ENCODE results near the gene EPS8L3.

EPS8L3 gene

DNA sequence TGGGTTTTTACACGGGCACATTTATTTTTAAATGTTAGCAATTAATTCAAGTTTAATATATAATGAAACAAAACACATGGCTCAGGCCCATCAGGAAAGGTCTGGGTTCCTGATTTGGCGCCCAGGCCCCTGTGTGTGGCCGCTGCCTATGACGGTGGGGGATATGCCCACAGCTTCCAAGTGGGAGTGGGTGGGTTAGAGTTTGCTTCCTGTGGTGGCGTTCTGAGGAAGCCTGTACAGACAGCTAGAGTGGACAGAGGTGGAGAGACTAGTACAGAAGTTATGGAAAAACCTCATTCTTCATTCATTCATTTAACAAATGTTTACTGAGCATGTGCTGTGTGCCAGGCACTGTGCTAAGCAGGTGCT, 22.4 kb upstream of the EPS8L3 start:
- Histone ChIP-seq H3K9me3 (ENCODE audit: control insufficient read depth, insufficient read depth, low read depth, low read length) (peaks cover 2% of the 10 kb centered on the region; the same call in 1 of the 2 replicates), H3K36me3 (ENCODE audit: control insufficient read depth, insufficient read depth, low read length) (no peaks in the 10 kb centered on the region), H3K9ac (ENCODE audit: low read length) (no peak overlapping the region), H3K4me3 (ENCODE audit: low read depth, low read length) (no peak overlapping the region), H3K4me1 (ENCODE audit: control insufficient read depth, insufficient read depth, low read length) (peaks cover 29% of the 10 kb centered on the region), H3K27ac (ENCODE audit: low read depth, low read length) (no peak overlapping the region), H3K27me3 (ENCODE audit: control insufficient read depth, insufficient read depth, low read length) (no peaks in the 10 kb centered on the region)

DNA sequence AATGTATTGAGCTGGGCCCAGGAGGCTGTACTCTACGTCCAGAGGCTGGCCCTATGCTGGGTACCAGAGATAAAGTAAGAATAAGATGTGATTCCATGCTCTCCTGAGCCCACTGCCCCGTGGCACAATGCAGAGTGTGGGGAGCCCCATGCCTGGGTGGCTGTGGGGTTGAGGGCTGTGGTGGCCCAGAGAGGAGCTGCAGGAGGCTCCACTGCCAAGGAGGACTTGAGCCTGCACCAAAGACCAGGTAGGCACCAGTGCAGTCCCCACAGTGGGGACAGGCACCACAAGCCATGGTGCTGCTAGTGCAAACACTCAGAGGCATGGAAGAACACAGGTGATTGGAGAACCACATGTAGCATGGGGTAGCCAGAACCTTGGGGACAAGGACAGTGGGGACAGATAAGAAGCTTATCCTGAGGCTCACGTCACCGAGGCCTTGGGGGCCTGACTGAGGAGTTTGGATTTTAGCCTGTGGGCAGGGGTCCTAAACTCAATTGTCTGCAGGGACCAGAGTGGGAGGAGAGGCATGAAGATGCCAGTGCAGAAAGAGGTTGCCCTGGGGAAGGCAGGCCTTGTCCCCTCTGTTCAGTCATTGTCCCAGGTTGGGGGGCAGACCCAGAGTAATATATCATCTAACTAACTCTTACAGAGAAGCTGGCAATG, 21.9 kb upstream of the EPS8L3 start:
- H3K27me3 ChIP-seq (ENCODE audit: control insufficient read depth, insufficient read depth, low read length), result no peaks in the 10 kb centered on the region
- H3K4me3 ChIP-seq (ENCODE audit: low read depth, low read length), result no peak overlapping the region
- peaks cover 7% of the 10 kb centered on the region; the same call in 1 of the 2 replicates for H3K9me3 ChIP-seq (ENCODE audit: control insufficient read depth, insufficient read depth, low read depth, low read length)
- no peak overlapping the region for H3K9ac ChIP-seq (ENCODE audit: low read length)
- no peak overlapping the region for H3K27ac ChIP-seq (ENCODE audit: low read depth, low read length)
- H3K36me3 ChIP-seq (ENCODE audit: control insufficient read depth, insufficient read depth, low read length), result no peaks in the 10 kb centered on the region
- peaks cover 24% of the 10 kb centered on the region for H3K4me1 ChIP-seq (ENCODE audit: control insufficient read depth, insufficient read depth, low read length)

DNA sequence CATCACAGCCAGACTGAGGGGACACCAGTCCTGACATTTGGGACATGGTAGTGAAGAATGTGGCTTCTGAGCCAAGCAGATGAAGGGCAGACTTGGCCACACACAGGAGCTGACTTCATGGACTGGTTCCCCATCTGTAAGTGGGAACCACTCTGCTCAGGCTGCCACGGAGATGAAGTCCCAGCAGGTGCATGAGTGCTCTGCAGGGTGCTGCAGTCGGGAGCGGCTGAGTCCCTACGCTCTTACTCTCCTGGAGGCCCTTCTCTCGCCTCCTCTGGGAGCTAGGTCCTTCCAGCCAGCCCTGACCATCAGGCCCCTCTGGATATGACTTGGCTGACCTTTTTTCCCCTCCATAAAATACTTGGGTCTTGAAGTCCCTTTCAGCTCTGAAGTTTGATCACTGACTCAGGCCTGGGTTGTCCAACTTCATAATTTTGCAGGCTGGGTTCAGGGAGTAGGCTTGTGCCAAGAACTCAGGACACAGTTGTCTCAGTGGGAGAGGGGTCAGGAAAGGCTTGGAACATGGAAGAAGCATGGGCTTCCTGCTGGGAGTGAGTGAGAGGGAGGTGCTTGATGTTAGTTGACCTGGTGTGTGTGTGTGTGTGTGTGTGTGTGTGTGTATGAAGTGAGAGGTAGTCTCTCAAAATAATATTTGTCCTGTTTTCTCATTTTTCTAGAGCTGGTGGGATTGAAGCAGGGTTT, 21.0 kb upstream of the EPS8L3 start:
- no peak overlapping the region for H3K4me3 ChIP-seq (ENCODE audit: low read depth, low read length)
- no peaks in the 10 kb centered on the region for H3K27me3 ChIP-seq (ENCODE audit: control insufficient read depth, insufficient read depth, low read length)
- no peak overlapping the region for H3K27ac ChIP-seq (ENCODE audit: low read depth, low read length)
- H3K9me3 ChIP-seq (ENCODE audit: control insufficient read depth, insufficient read depth, low read depth, low read length), result peaks cover 8% of the 10 kb centered on the region; the same call in 1 of the 2 replicates
- peaks cover 22% of the 10 kb centered on the region for H3K4me1 ChIP-seq (ENCODE audit: control insufficient read depth, insufficient read depth, low read length)
- no peak overlapping the region for H3K9ac ChIP-seq (ENCODE audit: low read length)
- H3K36me3 ChIP-seq (ENCODE audit: control insufficient read depth, insufficient read depth, low read length), result no peaks in the 10 kb centered on the region

DNA sequence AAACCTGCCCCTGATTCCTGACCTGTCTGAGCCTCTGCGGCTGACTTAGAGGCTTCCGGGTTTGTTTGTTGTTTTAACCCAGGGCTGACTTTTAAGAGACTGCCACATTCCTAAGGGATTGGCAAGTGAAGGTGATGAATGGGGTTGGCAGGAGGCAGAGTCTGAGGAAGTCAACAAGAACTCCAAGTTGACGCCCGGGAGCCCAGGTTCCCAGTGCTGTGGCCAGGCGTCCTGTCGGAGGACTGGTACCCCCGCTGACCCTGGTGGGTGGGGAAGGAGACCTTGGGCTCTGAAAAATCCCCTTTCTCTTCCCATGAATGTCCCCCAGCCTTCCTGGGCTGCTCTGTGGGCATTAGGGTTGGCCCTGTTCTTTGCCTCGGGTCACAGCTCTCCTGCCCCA, 19.7 kb upstream of the EPS8L3 start:
- Histone ChIP-seq H3K27me3 (ENCODE audit: control insufficient read depth, insufficient read depth, low read length) (no peaks in the 10 kb centered on the region), H3K4me1 (ENCODE audit: control insufficient read depth, insufficient read depth, low read length) (peaks cover 16% of the 10 kb centered on the region), H3K4me3 (ENCODE audit: low read depth, low read length) (no peak overlapping the region), H3K9me3 (ENCODE audit: control insufficient read depth, insufficient read depth, low read depth, low read length) (peaks cover 8% of the 10 kb centered on the region; the same call in 1 of the 2 replicates), H3K9ac (ENCODE audit: low read length) (no peak overlapping the region), H3K27ac (ENCODE audit: low read depth, low read length) (no peak overlapping the region), H3K36me3 (ENCODE audit: control insufficient read depth, insufficient read depth, low read length) (no peaks in the 10 kb centered on the region)

DNA sequence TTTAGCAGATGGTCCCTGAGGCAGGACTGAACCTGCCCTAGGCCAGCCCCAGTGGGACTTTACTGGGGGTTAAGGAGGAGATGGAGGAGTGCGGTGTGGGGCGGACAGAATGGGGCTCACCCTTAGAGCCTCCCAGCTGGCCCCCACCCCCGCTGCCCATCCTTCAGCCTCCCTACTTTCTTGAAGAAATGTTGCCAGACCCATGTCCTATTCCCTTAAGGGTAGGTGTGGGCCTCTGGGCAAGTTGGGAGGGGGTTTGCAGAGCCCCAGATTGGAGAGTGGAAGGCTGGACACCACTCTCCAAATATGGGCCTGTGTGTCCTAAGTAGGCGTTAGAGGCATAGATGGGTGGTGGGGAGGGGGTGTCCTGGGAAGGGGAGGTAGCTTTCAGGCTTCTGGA, 19.2 kb upstream of the EPS8L3 start:
- Histone ChIP-seq H3K27ac (ENCODE audit: low read depth, low read length) (no peak overlapping the region), H3K4me1 (ENCODE audit: control insufficient read depth, insufficient read depth, low read length) (peaks cover 15% of the 10 kb centered on the region)

DNA sequence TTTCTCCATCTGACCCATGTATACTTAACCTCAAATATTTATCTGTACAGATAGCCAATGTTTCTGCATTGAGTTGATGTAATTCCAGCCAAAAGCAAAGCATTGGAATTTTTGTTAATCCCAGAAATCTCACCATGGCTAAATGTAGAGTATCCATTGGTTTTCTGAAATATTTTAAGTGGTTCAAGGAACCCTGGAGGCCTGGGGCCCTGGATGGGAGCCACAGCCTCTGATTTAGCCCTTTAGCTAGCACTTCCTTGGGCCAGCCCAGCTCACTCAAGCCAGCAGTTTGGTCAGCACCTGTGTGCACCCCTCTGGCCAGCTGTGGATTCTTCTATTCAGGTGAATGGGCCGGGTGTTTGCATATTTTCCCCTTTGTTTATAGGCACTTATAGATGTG, 18.8 kb upstream of the EPS8L3 start:
- Histone ChIP-seq H3K27me3 (ENCODE audit: control insufficient read depth, insufficient read depth, low read length) (no peaks in the 10 kb centered on the region), H3K27ac (ENCODE audit: low read depth, low read length) (no peak overlapping the region), H3K4me1 (ENCODE audit: control insufficient read depth, insufficient read depth, low read length) (peaks cover 15% of the 10 kb centered on the region)

More for the DNA sequence above, 19.2 kb upstream of the EPS8L3 start:
- Histone ChIP-seq H3K9me3 (ENCODE audit: control insufficient read depth, insufficient read depth, low read depth, low read length) (peaks cover 8% of the 10 kb centered on the region; the same call in 1 of the 2 replicates), H3K36me3 (ENCODE audit: control insufficient read depth, insufficient read depth, low read length) (no peaks in the 10 kb centered on the region), H3K9ac (ENCODE audit: low read length) (no peak overlapping the region), H3K4me3 (ENCODE audit: low read depth, low read length) (no peak overlapping the region), H3K27me3 (ENCODE audit: control insufficient read depth, insufficient read depth, low read length) (no peaks in the 10 kb centered on the region)

DNA sequence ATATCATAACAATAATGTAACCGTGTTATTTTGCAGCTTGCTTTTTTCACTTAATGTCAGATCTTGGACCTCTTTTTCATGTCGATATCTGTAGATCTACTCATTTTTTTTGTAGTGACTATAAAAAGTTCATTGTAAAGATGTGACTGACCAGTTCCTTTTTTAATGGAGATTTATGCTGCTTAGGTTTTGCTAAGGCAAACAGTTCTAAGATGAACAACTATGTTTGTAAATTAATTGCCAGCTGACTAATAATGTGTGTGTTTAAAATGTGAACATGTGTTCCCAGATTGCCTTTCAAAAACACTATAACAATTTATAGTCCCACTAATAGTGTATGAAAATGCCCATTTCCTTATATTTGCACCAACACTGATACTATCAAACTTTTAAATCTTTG, 18.1 kb upstream of the EPS8L3 start:
- H3K9ac ChIP-seq (ENCODE audit: low read length), result no peak overlapping the region
- H3K27ac ChIP-seq (ENCODE audit: low read depth, low read length), result no peak overlapping the region
- no peaks in the 10 kb centered on the region for H3K27me3 ChIP-seq (ENCODE audit: control insufficient read depth, insufficient read depth, low read length)
- peaks cover 20% of the 10 kb centered on the region for H3K4me1 ChIP-seq (ENCODE audit: control insufficient read depth, insufficient read depth, low read length)
- H3K36me3 ChIP-seq (ENCODE audit: control insufficient read depth, insufficient read depth, low read length), result no peaks in the 10 kb centered on the region
- peaks cover 8% of the 10 kb centered on the region; the same call in 1 of the 2 replicates for H3K9me3 ChIP-seq (ENCODE audit: control insufficient read depth, insufficient read depth, low read depth, low read length)
- H3K4me3 ChIP-seq (ENCODE audit: low read depth, low read length), result no peak overlapping the region

More for the DNA sequence above, 18.8 kb upstream of the EPS8L3 start:
- Histone ChIP-seq H3K9ac (ENCODE audit: low read length) (no peak overlapping the region), H3K9me3 (ENCODE audit: control insufficient read depth, insufficient read depth, low read depth, low read length) (peaks cover 8% of the 10 kb centered on the region; the same call in 1 of the 2 replicates), H3K4me3 (ENCODE audit: low read depth, low read length) (no peak overlapping the region), H3K36me3 (ENCODE audit: control insufficient read depth, insufficient read depth, low read length) (no peaks in the 10 kb centered on the region)

DNA sequence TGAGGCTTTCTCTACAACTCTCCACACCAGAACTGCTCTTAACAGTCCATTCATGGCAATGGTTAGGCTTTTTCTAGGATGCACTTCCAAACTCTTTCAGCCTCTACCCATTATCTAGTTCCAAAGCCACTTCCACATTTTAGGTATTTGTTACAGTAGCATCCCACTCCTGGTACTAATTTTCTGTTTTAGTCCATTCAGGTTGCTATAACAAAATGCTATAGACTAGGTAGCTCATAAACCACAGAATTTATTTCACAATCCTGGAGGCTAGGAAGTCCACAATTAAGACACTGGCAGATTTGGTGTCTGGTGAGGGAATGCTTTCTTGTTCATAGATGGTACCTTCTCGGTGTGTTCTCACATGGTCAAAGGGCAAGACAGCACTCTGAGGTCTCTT, 17.3 kb upstream of the EPS8L3 start:
- Histone ChIP-seq H3K36me3 (ENCODE audit: control insufficient read depth, insufficient read depth, low read length) (no peaks in the 10 kb centered on the region), H3K27me3 (ENCODE audit: control insufficient read depth, insufficient read depth, low read length) (no peaks in the 10 kb centered on the region), H3K4me1 (ENCODE audit: control insufficient read depth, insufficient read depth, low read length) (peaks cover 20% of the 10 kb centered on the region), H3K9me3 (ENCODE audit: control insufficient read depth, insufficient read depth, low read depth, low read length) (peaks cover 8% of the 10 kb centered on the region; the same call in 1 of the 2 replicates), H3K9ac (ENCODE audit: low read length) (no peak overlapping the region), H3K4me3 (ENCODE audit: low read depth, low read length) (no peak overlapping the region), H3K27ac (ENCODE audit: low read depth, low read length) (no peak overlapping the region)

DNA sequence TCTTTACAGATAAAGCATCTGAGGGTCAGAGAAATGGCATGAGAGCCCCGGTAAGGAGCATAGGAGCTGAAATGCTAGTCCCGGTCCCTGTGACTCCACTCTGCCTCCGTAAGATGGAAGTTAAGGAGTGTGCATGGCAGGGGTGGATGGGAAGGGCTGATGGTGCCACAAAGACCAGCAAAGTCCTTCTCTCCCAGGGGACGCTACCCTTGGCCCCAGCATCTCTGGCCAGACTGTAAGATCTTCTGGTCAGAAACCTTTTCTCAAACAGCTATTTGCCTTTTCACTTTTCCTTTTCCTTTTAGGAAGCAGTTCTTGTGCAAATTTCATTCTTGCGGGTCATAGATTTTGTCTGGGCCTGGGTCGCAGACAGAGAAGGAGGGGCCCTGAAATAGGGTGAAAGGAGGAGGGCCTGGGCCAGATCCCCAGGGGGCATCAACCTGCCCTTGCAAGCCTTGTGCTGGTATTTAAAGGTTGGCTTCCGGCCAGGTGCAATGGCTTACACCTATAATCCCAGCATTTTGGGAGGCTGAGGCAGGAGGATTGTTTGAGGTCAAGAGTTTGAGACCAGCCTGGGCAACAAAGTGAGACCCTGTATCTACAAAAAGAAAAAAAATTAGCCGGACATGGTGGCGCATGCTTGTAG, 14.4 kb upstream of the EPS8L3 start:
- Histone ChIP-seq H3K9ac (ENCODE audit: low read length) (no peak overlapping the region), H3K4me3 (ENCODE audit: low read depth, low read length) (no peak overlapping the region), H3K27ac (ENCODE audit: low read depth, low read length) (no peak overlapping the region), H3K4me1 (ENCODE audit: control insufficient read depth, insufficient read depth, low read length) (peaks cover 13% of the 10 kb centered on the region), H3K27me3 (ENCODE audit: control insufficient read depth, insufficient read depth, low read length) (no peaks in the 10 kb centered on the region), H3K36me3 (ENCODE audit: control insufficient read depth, insufficient read depth, low read length) (no peaks in the 10 kb centered on the region), H3K9me3 (ENCODE audit: control insufficient read depth, insufficient read depth, low read depth, low read length) (peaks cover 8% of the 10 kb centered on the region; the same call in 1 of the 2 replicates)

DNA sequence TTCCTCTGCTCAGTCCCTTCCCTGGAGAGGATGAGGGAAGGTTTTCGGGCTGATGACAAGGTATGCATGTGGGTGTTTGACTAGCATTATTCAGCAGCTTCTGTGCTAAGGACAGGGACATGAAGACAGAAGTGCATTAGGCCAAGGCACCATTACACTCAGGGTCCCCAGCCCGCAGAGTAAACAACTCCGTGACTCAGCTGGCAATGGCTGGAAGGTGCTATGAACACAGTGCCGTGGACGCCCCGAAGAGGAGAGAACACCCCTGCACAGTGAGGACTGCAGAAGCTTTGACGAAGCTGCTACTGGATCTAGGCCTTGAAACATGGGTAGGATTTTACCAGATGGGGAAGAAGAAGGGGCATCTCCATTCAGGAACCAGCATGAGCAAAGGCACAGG, 13.7 kb upstream of the EPS8L3 start:
- H3K9me3 ChIP-seq (ENCODE audit: control insufficient read depth, insufficient read depth, low read depth, low read length), result peaks cover 8% of the 10 kb centered on the region; the same call in 1 of the 2 replicates
- no peak overlapping the region for H3K27ac ChIP-seq (ENCODE audit: low read depth, low read length)
- H3K9ac ChIP-seq (ENCODE audit: low read length), result no peak overlapping the region
- H3K36me3 ChIP-seq (ENCODE audit: control insufficient read depth, insufficient read depth, low read length), result no peaks in the 10 kb centered on the region
- H3K4me3 ChIP-seq (ENCODE audit: low read depth, low read length), result no peak overlapping the region
- no peaks in the 10 kb centered on the region for H3K27me3 ChIP-seq (ENCODE audit: control insufficient read depth, insufficient read depth, low read length)
- peaks cover 7% of the 10 kb centered on the region for H3K4me1 ChIP-seq (ENCODE audit: control insufficient read depth, insufficient read depth, low read length)

DNA sequence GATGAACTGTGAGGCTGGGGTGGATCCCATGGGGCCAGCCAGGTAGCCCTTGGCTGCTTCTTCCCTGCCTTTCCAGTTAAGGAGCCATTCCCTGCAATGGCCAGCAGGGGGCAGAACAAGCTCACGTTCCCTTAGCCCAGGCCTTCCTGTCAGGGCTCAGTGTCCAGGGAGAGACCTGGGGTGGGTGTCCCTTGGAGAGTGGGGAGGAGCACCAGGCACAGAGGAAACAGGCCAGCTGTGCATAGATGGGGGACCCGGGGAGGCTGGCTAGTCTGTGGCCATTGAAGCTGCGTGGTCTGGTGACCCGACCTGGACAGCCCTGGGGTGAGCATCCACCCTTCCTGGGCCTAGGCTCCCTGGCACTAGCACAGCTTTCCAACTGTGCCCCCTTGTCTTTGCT, 13.2 kb upstream of the EPS8L3 start:
- Histone ChIP-seq H3K27ac (ENCODE audit: low read depth, low read length) (no peak overlapping the region), H3K27me3 (ENCODE audit: control insufficient read depth, insufficient read depth, low read length) (no peaks in the 10 kb centered on the region), H3K9ac (ENCODE audit: low read length) (no peak overlapping the region), H3K36me3 (ENCODE audit: control insufficient read depth, insufficient read depth, low read length) (no peaks in the 10 kb centered on the region), H3K4me1 (ENCODE audit: control insufficient read depth, insufficient read depth, low read length) (peaks cover 4% of the 10 kb centered on the region; the same call in 1 of the 2 replicates), H3K9me3 (ENCODE audit: control insufficient read depth, insufficient read depth, low read depth, low read length) (peaks cover 8% of the 10 kb centered on the region; the same call in 1 of the 2 replicates), H3K4me3 (ENCODE audit: low read depth, low read length) (no peak overlapping the region)

Data from HUES6 (cell line).